GM12878 (cell line): ENCODE measurements around the gene SHMT1. TPM values are rescaled to one million over a fixed set of nuclear protein-coding genes. Genes with fewer than 3 reads are reported as not detected.

ENCODE experiments used
- ATF7 ChIP-seq: fragments of 450-650 bp; IDR thresholded peaks from 2 replicates; pipeline ENCODE4 v1.6.1; 2016; ENCODE audit warnings: low read depth, mild to moderate bottlenecking
- BACH1 ChIP-seq: fragments of 450-650 bp; IDR thresholded peaks from 2 replicates; pipeline ENCODE4 v1.6.1; 2017; ENCODE audit warnings: mild to moderate bottlenecking, borderline replicate concordance
- BHLHE40 ChIP-seq, 2 experiments: fragments of 450-650 bp in 1 of 2; IDR thresholded peaks; 2 replicates each; pipeline ENCODE4 v1.6.1; 2011 to 2017; ENCODE audit warnings: low read depth in 2 of 2, borderline replicate concordance in 1 of 2, improper control_type of control experiment in 1 of 2, low read length in 1 of 2, mild to moderate bottlenecking in 1 of 2
- CEBPZ ChIP-seq: fragments of 150-350 bp; IDR thresholded peaks from 2 replicates; pipeline ENCODE4 v1.6.1; 2016; ENCODE audit warnings: low read depth, low read length
- ESRRA ChIP-seq: IDR thresholded peaks from 2 replicates; pipeline ENCODE4 v1.6.1; 2012; ENCODE audit warnings: mild to moderate bottlenecking, low read length, improper control_type of control experiment
- HSF1 ChIP-seq: fragments of 150-350 bp; IDR thresholded peaks from 2 replicates; pipeline ENCODE4 v1.6.1; 2014; ENCODE audit warnings: mild to moderate bottlenecking, low read depth, low read length
- JUND ChIP-seq: IDR thresholded peaks from 2 replicates; pipeline ENCODE4 v1.6.1; 2012; ENCODE audit warnings: low read depth, mild to moderate bottlenecking, low read length, improper control_type of control experiment, moderate library complexity
- KAT2A ChIP-seq: conservative IDR thresholded peaks from 2 replicates; pipeline ENCODE4 v1.6.1; 2011; ENCODE audit warnings: low read depth, low read length; ENCODE audit not compliant: control insufficient read depth
- MXI1 ChIP-seq: fragments of 150-350 bp; IDR thresholded peaks from 2 replicates; pipeline ENCODE4 v1.6.1; 2011; ENCODE audit warnings: low read depth, mild to moderate bottlenecking, inconsistent platforms, low read length, improper control_type of control experiment
- NRF1 ChIP-seq: conservative IDR thresholded peaks from 2 replicates; pipeline ENCODE4 v1.6.1; 2011; ENCODE audit warnings: mild to moderate bottlenecking, low read depth, low read length, improper control_type of control experiment
- RAD21 ChIP-seq: IDR thresholded peaks from 2 replicates; pipeline ENCODE4 v1.6.1; 2011; ENCODE audit warnings: mild to moderate bottlenecking, low read depth, low read length, moderate library complexity; ENCODE audit not compliant: insufficient read depth
- RAD51 ChIP-seq: fragments of 450-650 bp; IDR thresholded peaks from 2 replicates; pipeline ENCODE4 v1.6.1; 2016; ENCODE audit warnings: moderate library complexity, mild to moderate bottlenecking, inconsistent platforms
- RELA ChIP-seq: fragments of 450-650 bp; IDR thresholded peaks from 2 replicates; pipeline ENCODE4 v1.8.0; 2014; ENCODE audit warnings: borderline replicate concordance; ENCODE audit not compliant: partially characterized antibody
- SIN3A ChIP-seq: IDR thresholded peaks from 2 replicates; pipeline ENCODE4 v1.6.1; 2012; ENCODE audit warnings: low read depth, low read length, improper control_type of control experiment
- SMAD1 ChIP-seq: fragments of 450-650 bp; IDR thresholded peaks from 2 replicates; pipeline ENCODE4 v1.6.1; 2018; ENCODE audit warnings: mild to moderate bottlenecking, low read depth; ENCODE audit not compliant: partially characterized antibody
- STAT3 ChIP-seq: IDR thresholded peaks from 2 replicates; pipeline ENCODE4 v1.6.1; 2011; ENCODE audit warnings: low read depth, low read length, improper control_type of control experiment
- YBX1 ChIP-seq: fragments of 450-650 bp; IDR thresholded peaks from 2 replicates; pipeline ENCODE4 v1.6.1; 2016; ENCODE audit warnings: antibody characterized with exemption
- ZSCAN29 ChIP-seq: fragments of 450-650 bp; IDR thresholded peaks from 2 replicates; pipeline ENCODE4 v1.6.1; 2017; ENCODE audit warnings: mild to moderate bottlenecking, moderate library complexity
- polyA plus RNA-seq, 11 experiments: library from polyadenylated mRNA; depleted of rRNA in 4 of 11; unstranded in 6 of 11; stranded (reverse) in 5 of 11; fragments of >200 nt; fragmentation: Nextera tagmentation in 4 of 11; fragmentation: Illumina TruSeq in 1 of 11; extraction: Ambion mirVana in 4 of 11; extraction: Trizol in 1 of 11; gene quantifications; 1 replicate in 1 of 11; 2 replicates in 10 of 11; pipeline versions ENCODE4 v1.2.1 to v1.2.3, GENCODE V29; 2011 to 2016; ENCODE audit warnings: inconsistent platforms in 2 of 11, missing spikeins in 2 of 11, low read depth in 1 of 11
- total RNA-seq, 4 experiments: library from RNA; depleted of rRNA in 3 of 4; stranded (reverse); fragments of >200 nt in 3 of 4; fragmentation: Illumina TruSeq in 1 of 4; extraction: Trizol in 1 of 4; gene quantifications; 2 replicates each; pipeline versions ENCODE4 v1.2.1 to v1.2.3, GENCODE V29; 2013 to 2021
- TF ChIP-seq, protein P1 (sequence below): fragments of 450-650 bp; formaldehyde crosslinking; IDR thresholded peaks from 2 replicates; pipeline ENCODE4 v1.4.0; 2020; ENCODE audit warnings: mild to moderate bottlenecking, moderate library complexity
- TF ChIP-seq, protein P2 (sequence below): fragments of 450-650 bp; IDR thresholded peaks from 2 replicates; pipeline ENCODE4 v1.6.1; 2017; ENCODE audit warnings: low read depth, mild to moderate bottlenecking, moderate library complexity

SHMT1 gene
- total and polyA plus RNA-seq, 10 of the 15 experiments (the other 5 are each of a cell fraction or from before 2014, with no cell fraction given), result 5.2 to 60.1 (median 34.6) TPM

GRCh38 chr17:18371455-18371854, 8.1 kb upstream of the SHMT1 start (continued):
- TF ChIP-seq JUND (peak; percentile 60; the same call in 1 of the 2 replicates), SIN3A (no peak), ESRRA (no peak), ATF7 (peak; percentile 48), MXI1 (no peak), BHLHE40 (IDR thresholded peaks at IDR 0.05; ENCODE audit: borderline replicate concordance in 1 of 2, low read depth in 2 of 2, low read length in 1 of 2) (peak in 1 of 2 experiments; percentile 27; a peak in 1 of 4 replicates), BACH1 (peak; percentile 72; the same call in 1 of the 2 replicates), RELA (no peak), KAT2A (no peak), YBX1 (no peak), HSF1 (no peak), RAD21 (no peak), SMAD1 (no peak), ZSCAN29 (no peak), CEBPZ (no peak), RAD51 (no peak), STAT3 (no peak), NRF1 (no peak)
- TF ChIP-seq, protein P1, sequence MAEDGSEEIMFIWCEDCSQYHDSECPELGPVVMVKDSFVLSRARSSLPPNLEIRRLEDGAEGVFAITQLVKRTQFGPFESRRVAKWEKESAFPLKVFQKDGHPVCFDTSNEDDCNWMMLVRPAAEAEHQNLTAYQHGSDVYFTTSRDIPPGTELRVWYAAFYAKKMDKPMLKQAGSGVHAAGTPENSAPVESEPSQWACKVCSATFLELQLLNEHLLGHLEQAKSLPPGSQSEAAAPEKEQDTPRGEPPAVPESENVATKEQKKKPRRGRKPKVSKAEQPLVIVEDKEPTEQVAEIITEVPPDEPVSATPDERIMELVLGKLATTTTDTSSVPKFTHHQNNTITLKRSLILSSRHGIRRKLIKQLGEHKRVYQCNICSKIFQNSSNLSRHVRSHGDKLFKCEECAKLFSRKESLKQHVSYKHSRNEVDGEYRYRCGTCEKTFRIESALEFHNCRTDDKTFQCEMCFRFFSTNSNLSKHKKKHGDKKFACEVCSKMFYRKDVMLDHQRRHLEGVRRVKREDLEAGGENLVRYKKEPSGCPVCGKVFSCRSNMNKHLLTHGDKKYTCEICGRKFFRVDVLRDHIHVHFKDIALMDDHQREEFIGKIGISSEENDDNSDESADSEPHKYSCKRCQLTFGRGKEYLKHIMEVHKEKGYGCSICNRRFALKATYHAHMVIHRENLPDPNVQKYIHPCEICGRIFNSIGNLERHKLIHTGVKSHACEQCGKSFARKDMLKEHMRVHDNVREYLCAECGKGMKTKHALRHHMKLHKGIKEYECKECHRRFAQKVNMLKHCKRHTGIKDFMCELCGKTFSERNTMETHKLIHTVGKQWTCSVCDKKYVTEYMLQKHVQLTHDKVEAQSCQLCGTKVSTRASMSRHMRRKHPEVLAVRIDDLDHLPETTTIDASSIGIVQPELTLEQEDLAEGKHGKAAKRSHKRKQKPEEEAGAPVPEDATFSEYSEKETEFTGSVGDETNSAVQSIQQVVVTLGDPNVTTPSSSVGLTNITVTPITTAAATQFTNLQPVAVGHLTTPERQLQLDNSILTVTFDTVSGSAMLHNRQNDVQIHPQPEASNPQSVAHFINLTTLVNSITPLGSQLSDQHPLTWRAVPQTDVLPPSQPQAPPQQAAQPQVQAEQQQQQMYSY (CRISPR knock-in tag), result no peak
- TF ChIP-seq, protein P2, sequence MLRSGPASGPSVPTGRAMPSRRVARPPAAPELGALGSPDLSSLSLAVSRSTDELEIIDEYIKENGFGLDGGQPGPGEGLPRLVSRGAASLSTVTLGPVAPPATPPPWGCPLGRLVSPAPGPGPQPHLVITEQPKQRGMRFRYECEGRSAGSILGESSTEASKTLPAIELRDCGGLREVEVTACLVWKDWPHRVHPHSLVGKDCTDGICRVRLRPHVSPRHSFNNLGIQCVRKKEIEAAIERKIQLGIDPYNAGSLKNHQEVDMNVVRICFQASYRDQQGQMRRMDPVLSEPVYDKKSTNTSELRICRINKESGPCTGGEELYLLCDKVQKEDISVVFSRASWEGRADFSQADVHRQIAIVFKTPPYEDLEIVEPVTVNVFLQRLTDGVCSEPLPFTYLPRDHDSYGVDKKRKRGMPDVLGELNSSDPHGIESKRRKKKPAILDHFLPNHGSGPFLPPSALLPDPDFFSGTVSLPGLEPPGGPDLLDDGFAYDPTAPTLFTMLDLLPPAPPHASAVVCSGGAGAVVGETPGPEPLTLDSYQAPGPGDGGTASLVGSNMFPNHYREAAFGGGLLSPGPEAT, result no peak
